Caco-2 (cell line): ENCODE results near the gene MUC6. TPM values are rescaled to one million over a fixed set of nuclear protein-coding genes. Genes with fewer than 3 reads are reported as not detected.

Experiments used
- BruUV-seq: library from RNA; stranded (reverse); fragments of 400-500 nt; replicated peaks from 2 replicates; lab custom pipeline; 2021; lab: Mats Ljungman, UMichigan
- CTCF ChIA-PET: fragments of 300-600 bp; sonication (Branson Sonifier 250); formaldehyde crosslinking; loops from one replicate; lab custom pipeline; 2022; ENCODE audit warnings: antibody characterized with exemption; lab: Charles Lee
- POLR2A ChIA-PET: fragments of 300-600 bp; sonication (Branson Sonifier 250); formaldehyde crosslinking; loops from one replicate; lab custom pipeline; 2022; ENCODE audit warnings: antibody characterized with exemption; lab: Charles Lee
- DNase-seq, 2 experiments: peaks; one replicate each; pipeline versions ENCODE4 v3.0.0 to v3.0.0-alpha.2; 2020 to 2022
- H3K27me3 ChIP-seq: replicated peaks from 2 replicates; pipeline ENCODE4 v1.6.0; 2011; ENCODE audit warnings: low read length; ENCODE audit not compliant: control insufficient read depth, insufficient read depth
- H3K36me3 ChIP-seq: 2 replicates; pipeline ENCODE4 v1.5.1; 2011; ENCODE audit warnings: low read length; ENCODE audit not compliant: control insufficient read depth, insufficient read depth
- H3K4me1 ChIP-seq: fragments of 250-450 bp; sonication (Bioruptor Pico); 2 replicates; pipeline ENCODE4 v1.5.1; 2020; ENCODE audit warnings: mild to moderate bottlenecking
- H3K4me3 ChIP-seq: 2 replicates; pipeline ENCODE4 v1.5.1; 2011; ENCODE audit warnings: low read depth, mild to moderate bottlenecking, control low read depth, low read length
- H3K9me3 ChIP-seq: fragments of 250-450 bp; sonication (Bioruptor Pico); 2 replicates; pipeline ENCODE4 v1.5.1; 2020; ENCODE audit warnings: mild to moderate bottlenecking, moderate library complexity
- H3K27ac Mint-ChIP-seq: one replicate; pipeline ENCODE4 v1.8.0; 2022; ENCODE audit warnings: mixed read lengths; ENCODE audit not compliant: unreplicated experiment
- H3K27me3 Mint-ChIP-seq: one replicate; pipeline ENCODE4 v1.8.0; 2022; ENCODE audit warnings: mixed read lengths; ENCODE audit not compliant: insufficient read depth, unreplicated experiment
- H3K36me3 Mint-ChIP-seq: one replicate; pipeline ENCODE4 v1.8.0; 2022; ENCODE audit warnings: mild to moderate bottlenecking, mixed read lengths; ENCODE audit not compliant: insufficient read depth, unreplicated experiment
- H3K4me1 Mint-ChIP-seq: one replicate; pipeline ENCODE4 v1.8.0; 2022; ENCODE audit warnings: low read depth, mixed read lengths; ENCODE audit not compliant: unreplicated experiment
- H3K4me3 Mint-ChIP-seq: one replicate; pipeline ENCODE4 v1.8.0; 2022; ENCODE audit warnings: mild to moderate bottlenecking, moderate library complexity, mixed read lengths; ENCODE audit not compliant: unreplicated experiment
- H3K9me3 Mint-ChIP-seq: one replicate; pipeline ENCODE4 v1.8.0; 2022; ENCODE audit warnings: mixed read lengths; ENCODE audit not compliant: unreplicated experiment
- intact Hi-C: fragments of 100-400 bp; cut with micrococcal nuclease; formaldehyde crosslinking; loops from one replicate; pipeline ENCODE4 v1.10.0; 2022; ENCODE audit not compliant: unreplicated experiment
- total RNA-seq: library from RNA; stranded (reverse); gene quantifications from 2 replicates; pipeline ENCODE4 v1.2.3, GENCODE V29; 2022
- TF ChIP-seq, protein P1 (sequence below), 2 experiments: fragments of 200-600 bp in 1 of 2; IDR thresholded peaks; 1 replicate in 1 of 2; 2 replicates in 1 of 2; pipeline versions ENCODE4 v1.5.1 to v1.8.0; 2011 to 2022; ENCODE audit warnings: antibody characterized with exemption in 1 of 2, control low read depth in 1 of 2, inconsistent platforms in 1 of 2, low read depth in 1 of 2, low read length in 1 of 2, mild to moderate bottlenecking in 1 of 2, moderate library complexity in 1 of 2; ENCODE audit not compliant: insufficient read depth in 1 of 2, severe bottlenecking in 1 of 2, unreplicated experiment in 1 of 2

The MUC6 gene
- total RNA-seq, 1 experiment from 2014 or later: not detected

DNA sequence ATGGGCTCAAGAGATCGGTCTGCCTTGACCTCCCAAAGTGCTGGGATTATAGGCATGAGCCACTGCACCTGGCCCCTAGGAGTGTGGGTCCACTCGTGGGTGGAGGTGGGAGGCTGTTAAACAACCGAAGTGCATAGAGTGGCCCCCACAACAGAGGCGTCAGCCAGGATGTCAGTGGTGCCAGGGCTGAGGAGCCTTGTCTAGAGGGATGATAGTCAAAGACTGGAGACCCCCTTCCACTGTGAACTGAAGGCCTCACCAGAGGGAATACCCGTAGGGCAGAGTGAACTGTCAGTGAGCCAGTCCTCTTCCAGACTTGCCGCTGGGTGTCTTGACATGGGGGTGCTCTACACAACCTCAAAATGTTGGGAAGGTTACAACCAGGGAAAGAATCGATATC, 72.7 kb downstream of the MUC6 start:
- Mint-ChIP-seq H3K9me3 (no peaks in the 10 kb centered on the region), H3K27ac (no peak overlapping the region), H3K27me3 (no peaks in the 10 kb centered on the region), H3K4me1 (peaks cover 1% of the 10 kb centered on the region), H3K36me3 (peaks cover 75% of the 10 kb centered on the region), H3K4me3 (no peak overlapping the region)
- DNase-seq: no peak
- H3K4me3 ChIP-seq: no peak overlapping the region
- no peaks in the 10 kb centered on the region for H3K9me3 ChIP-seq
- H3K27me3 ChIP-seq: no peaks in the 10 kb centered on the region
- peaks cover 7% of the 10 kb centered on the region; the same call in 1 of the 2 replicates for H3K4me1 ChIP-seq
- ChIA-PET POLR2A (no interaction called here), CTCF (no interaction called here)
- BruUV-seq: no TSS peak
- H3K36me3 ChIP-seq: peaks cover 3% of the 10 kb centered on the region; the same call in 1 of the 2 replicates
- intact Hi-C loops: no loop called here
- TF ChIP-seq, protein P1, sequence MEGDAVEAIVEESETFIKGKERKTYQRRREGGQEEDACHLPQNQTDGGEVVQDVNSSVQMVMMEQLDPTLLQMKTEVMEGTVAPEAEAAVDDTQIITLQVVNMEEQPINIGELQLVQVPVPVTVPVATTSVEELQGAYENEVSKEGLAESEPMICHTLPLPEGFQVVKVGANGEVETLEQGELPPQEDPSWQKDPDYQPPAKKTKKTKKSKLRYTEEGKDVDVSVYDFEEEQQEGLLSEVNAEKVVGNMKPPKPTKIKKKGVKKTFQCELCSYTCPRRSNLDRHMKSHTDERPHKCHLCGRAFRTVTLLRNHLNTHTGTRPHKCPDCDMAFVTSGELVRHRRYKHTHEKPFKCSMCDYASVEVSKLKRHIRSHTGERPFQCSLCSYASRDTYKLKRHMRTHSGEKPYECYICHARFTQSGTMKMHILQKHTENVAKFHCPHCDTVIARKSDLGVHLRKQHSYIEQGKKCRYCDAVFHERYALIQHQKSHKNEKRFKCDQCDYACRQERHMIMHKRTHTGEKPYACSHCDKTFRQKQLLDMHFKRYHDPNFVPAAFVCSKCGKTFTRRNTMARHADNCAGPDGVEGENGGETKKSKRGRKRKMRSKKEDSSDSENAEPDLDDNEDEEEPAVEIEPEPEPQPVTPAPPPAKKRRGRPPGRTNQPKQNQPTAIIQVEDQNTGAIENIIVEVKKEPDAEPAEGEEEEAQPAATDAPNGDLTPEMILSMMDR (IDR thresholded peaks at IDR 0.05; ENCODE audit: insufficient read depth in 1 of 2, low read depth in 1 of 2, low read length in 1 of 2, severe bottlenecking in 1 of 2, unreplicated experiment in 1 of 2): no peak

Other genes with a start within 250 kb of the MUC6 start
- not detected in 2 replicates for gene CEND1, start 246.6 kb downstream of the MUC6 start, total RNA-seq
- 31.8 and 37.6 TPM in 2 replicates for gene SLC25A22, start 238.4 kb downstream of the MUC6 start, total RNA-seq
- gene PIDD1, start 231.5 kb downstream of the MUC6 start, total RNA-seq: 21.3 and 25.3 TPM in 2 replicates
- 2,622 and 2,843 TPM in 2 replicates for gene RPLP2, start 226.8 kb downstream of the MUC6 start, total RNA-seq
- 84.7 and 93.6 TPM in 2 replicates for gene PNPLA2, start 217.8 kb downstream of the MUC6 start, total RNA-seq
- gene CRACR2B, start 208.8 kb downstream of the MUC6 start, total RNA-seq: 15.4 and 16.3 TPM in 2 replicates
- 268 and 302 TPM in 2 replicates for gene CD151, start 203.8 kb downstream of the MUC6 start, total RNA-seq
- gene POLR2L, start 194.2 kb downstream of the MUC6 start, total RNA-seq: 139 and 141 TPM in 2 replicates
- gene TSPAN4, start 193.9 kb downstream of the MUC6 start, total RNA-seq: 84.5 and 95.9 TPM in 2 replicates
- gene CHID1, start 125.9 kb downstream of the MUC6 start, total RNA-seq: 166 and 180 TPM in 2 replicates
- 122 and 130 TPM in 2 replicates for gene AP2A2, start 110.8 kb downstream of the MUC6 start, total RNA-seq
- 0.05 and 0.35 TPM in 2 replicates for gene MUC2, start 38.2 kb upstream of the MUC6 start, total RNA-seq
- gene MUC5AC, start 121.2 kb upstream of the MUC6 start, total RNA-seq: 0.25 and 0.28 TPM in 2 replicates
- not detected in 2 replicates for gene MUC5B, start 186.3 kb upstream of the MUC6 start, total RNA-seq